ENCODE results near the gene C11orf97.

C11orf97 gene

GRCh38 chr11:94543695-94544645 is 31.7 kb downstream of the C11orf97 start, which contains the start of gene FUT4:
FUT4 (plus strand) TSS chr11:94543921; CDS start chr11:94544134, 213 bp downstream.
- H3K4me2 ChIP-seq (ENCODE audit: low read depth, low read length): peak within 1 kb of the TSS; percentile 82
- DNase-seq: peak; percentile 85

DNA sequence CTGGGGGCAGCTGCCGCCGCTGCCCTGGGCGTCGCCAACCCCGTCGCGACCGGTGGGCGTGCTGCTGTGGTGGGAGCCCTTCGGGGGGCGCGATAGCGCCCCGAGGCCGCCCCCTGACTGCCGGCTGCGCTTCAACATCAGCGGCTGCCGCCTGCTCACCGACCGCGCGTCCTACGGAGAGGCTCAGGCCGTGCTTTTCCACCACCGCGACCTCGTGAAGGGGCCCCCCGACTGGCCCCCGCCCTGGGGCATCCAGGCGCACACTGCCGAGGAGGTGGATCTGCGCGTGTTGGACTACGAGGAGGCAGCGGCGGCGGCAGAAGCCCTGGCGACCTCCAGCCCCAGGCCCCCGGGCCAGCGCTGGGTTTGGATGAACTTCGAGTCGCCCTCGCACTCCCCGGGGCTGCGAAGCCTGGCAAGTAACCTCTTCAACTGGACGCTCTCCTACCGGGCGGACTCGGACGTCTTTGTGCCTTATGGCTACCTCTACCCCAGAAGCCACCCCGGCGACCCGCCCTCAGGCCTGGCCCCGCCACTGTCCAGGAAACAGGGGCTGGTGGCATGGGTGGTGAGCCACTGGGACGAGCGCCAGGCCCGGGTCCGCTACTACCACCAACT is 32.5 kb downstream of the C11orf97 start:
- H3K9ac ChIP-seq (ENCODE audit: low read length): no peak overlapping the region
- peak overlapping the region; percentile 73; the same call in 1 of the 2 replicates for H3K4me3 ChIP-seq (ENCODE audit: low read length)
- TF ChIP-seq EZH2 (optimal IDR thresholded peaks at IDR 0.05; ENCODE audit: low read depth, low read length) (no peak), EZH2phosphoT487 (IDR thresholded peaks at IDR 0.05; ENCODE audit: low read length) (no peak), CTCF (IDR thresholded peaks at IDR 0.05; ENCODE audit: low read length) (no peak)
- H3K79me2 ChIP-seq (ENCODE audit: low read length): no peaks in the 10 kb centered on the region
- no peaks in the 10 kb centered on the region for H3K9me2 ChIP-seq (replicated peaks; ENCODE audit: insufficient read depth, low read length)
- H3K4me1 ChIP-seq (ENCODE audit: low read length): 0 out of 2 replicates have a peak, but pooled peaks cover 4% of the 10 kb centered on the region
- no peak overlapping the region for H3K27ac ChIP-seq (ENCODE audit: low read length)
- H3K9me3 ChIP-seq (replicated peaks; ENCODE audit: insufficient read depth, low read length): no peaks in the 10 kb centered on the region
- H2AFZ ChIP-seq (ENCODE audit: low read length): no peak overlapping the region
- no peak overlapping the region for H3K4me2 ChIP-seq (ENCODE audit: low read depth, low read length)
- no peak for DNase-seq
- no peaks in the 10 kb centered on the region for H4K20me1 ChIP-seq (ENCODE audit: insufficient read depth, low read length)
- no peaks in the 10 kb centered on the region for H3K27me3 ChIP-seq (replicated peaks; ENCODE audit: insufficient read depth, low read length)
- H3F3A ChIP-seq (ENCODE audit: insufficient read depth, low read length): peaks cover 10% of the 10 kb centered on the region
- H3K36me3 ChIP-seq (replicated peaks; ENCODE audit: insufficient read depth, low read length): no peaks in the 10 kb centered on the region

More at GRCh38 chr11:94543695-94544645, 31.7 kb downstream of the C11orf97 start, which contains the start of gene FUT4:
- Histone ChIP-seq H3K79me2 (ENCODE audit: low read length) (no peaks in the 10 kb centered on the region), H3K36me3 (replicated peaks; ENCODE audit: insufficient read depth, low read length) (no peaks in the 10 kb centered on the region), H3F3A (ENCODE audit: insufficient read depth, low read length) (peaks cover 10% of the 10 kb centered on the region), H3K27ac (ENCODE audit: low read length) (peak within 1 kb of the TSS; percentile 92), H2AFZ (ENCODE audit: low read length) (peak within 1 kb of the TSS; percentile 99), H3K9ac (ENCODE audit: low read length) (peak within 1 kb of the TSS; percentile 91), H3K9me2 (replicated peaks; ENCODE audit: insufficient read depth, low read length) (no peaks in the 10 kb centered on the region), H3K4me1 (ENCODE audit: low read length) (0 out of 2 replicates have a peak, but pooled peaks cover 4% of the 10 kb centered on the region), H3K4me3 (ENCODE audit: low read length) (peak within 1 kb of the TSS; percentile 73), H3K27me3 (replicated peaks; ENCODE audit: insufficient read depth, low read length) (no peaks in the 10 kb centered on the region), H4K20me1 (ENCODE audit: insufficient read depth, low read length) (no peaks in the 10 kb centered on the region), H3K9me3 (replicated peaks; ENCODE audit: insufficient read depth, low read length) (no peaks in the 10 kb centered on the region)
- TF ChIP-seq EZH2phosphoT487 (IDR thresholded peaks at IDR 0.05; ENCODE audit: low read length) (no peak), EZH2 (optimal IDR thresholded peaks at IDR 0.05; ENCODE audit: low read depth, low read length) (no peak), CTCF (IDR thresholded peaks at IDR 0.05; ENCODE audit: low read length) (no peak)

- H3K79me2 ChIP-seq (ENCODE audit: low read length): no peaks in the 10 kb centered on the region
- no peaks in the 10 kb centered on the region for H4K20me1 ChIP-seq (ENCODE audit: insufficient read depth, low read length)
- 0 out of 2 replicates have a peak, but pooled peaks cover 4% of the 10 kb centered on the region for H3K4me1 ChIP-seq (ENCODE audit: low read length)
- H3K36me3 ChIP-seq (replicated peaks; ENCODE audit: insufficient read depth, low read length): no peaks in the 10 kb centered on the region
- no peak overlapping the region for H3K9ac ChIP-seq (ENCODE audit: low read length)
- H3F3A ChIP-seq (ENCODE audit: insufficient read depth, low read length): peaks cover 10% of the 10 kb centered on the region
- no peaks in the 10 kb centered on the region for H3K9me2 ChIP-seq (replicated peaks; ENCODE audit: insufficient read depth, low read length)
- H3K9me3 ChIP-seq (replicated peaks; ENCODE audit: insufficient read depth, low read length): no peaks in the 10 kb centered on the region
- DNase-seq: no peak
- H2AFZ ChIP-seq (ENCODE audit: low read length): no peak overlapping the region
- H3K4me3 ChIP-seq (ENCODE audit: low read length): no peak overlapping the region
- no peaks in the 10 kb centered on the region for H3K27me3 ChIP-seq (replicated peaks; ENCODE audit: insufficient read depth, low read length)
- H3K4me2 ChIP-seq (ENCODE audit: low read depth, low read length): no peak overlapping the region
- no peak for TF ChIP-seq CTCF (IDR thresholded peaks at IDR 0.05; ENCODE audit: low read length)
- TF ChIP-seq EZH2phosphoT487 (IDR thresholded peaks at IDR 0.05; ENCODE audit: low read length): no peak
- TF ChIP-seq EZH2 (optimal IDR thresholded peaks at IDR 0.05; ENCODE audit: low read depth, low read length): no peak
- H3K27ac ChIP-seq (ENCODE audit: low read length): no peak overlapping the region
Observed at GRCh38 chr11:94545264-94546161, 33.3 kb downstream of the C11orf97 start.

Measured in MM.1S (cell line).